Mucosa of descending colon (tissue), 3 donors: ENCODE data around the gene DZIP3. TPM values are rescaled to one million over a fixed set of nuclear protein-coding genes. Genes with fewer than 3 reads are reported as not detected.

ENCODE experiments used
- ATAC-seq: fragments of 200-7000 bp; cut with Tn5 transposase; one replicate; pipeline ENCODE4 v1.9.1; 2020; ENCODE audit warnings: mild to moderate bottlenecking, moderate library complexity
- DNase-seq, 3 donors: peaks; one replicate each; pipeline ENCODE4 v3.0.0-alpha.2; 2020
- H3K36me3 ChIP-seq: fragments of 200-600 bp; one replicate; pipeline ENCODE4 v1.8.0; 2021; ENCODE audit warnings: low read depth, mild to moderate bottlenecking
- H3K4me1 ChIP-seq: fragments of 200-600 bp; one replicate; pipeline ENCODE4 v1.8.0; 2021; ENCODE audit warnings: low read depth, mild to moderate bottlenecking
- H3K4me3 ChIP-seq: fragments of 200-600 bp; one replicate; pipeline ENCODE4 v1.8.0; 2021; ENCODE audit warnings: mild to moderate bottlenecking
- H3K9me3 ChIP-seq: fragments of 200-600 bp; one replicate; pipeline ENCODE4 v1.8.0; 2021; ENCODE audit warnings: mild to moderate bottlenecking
- intact Hi-C, 2 donors: fragments of 100-400 bp; cut with DNase I in 1 of 2; cut with micrococcal nuclease in 1 of 2; formaldehyde crosslinking; loops; one replicate each; pipeline versions ENCODE4 v1.11.0 to v1.11.1; 2022; cut with DNase I, micrococcal nuclease
- total RNA-seq, 3 donors: library from RNA; stranded (reverse); fragmentation: NEBNext Ultra II Directional in 2 of 3; extraction: Animal tissue kit (Norgen Biotek cat#: 25700) in 2 of 3; gene quantifications; one replicate each; pipeline versions ENCODE4 v1.2.1 to v1.2.4, GENCODE V29; 2021 to 2023
- TF ChIP-seq, protein P1 (sequence below): fragments of 200-600 bp; IDR thresholded peaks from one replicate; pipeline ENCODE4 v1.8.0; 2022; ENCODE audit warnings: antibody characterized with exemption, mild to moderate bottlenecking
- donor health status: DM: no; HTN: no; CAD: no; lungs with moderate emphysema.
- donor health status: DM: no; HTN: no; CAD: no.
- donor health status: DM: no; HTN: yes; CAD: no.

Gene DZIP3
- total RNA-seq, 3 donors from 2014 or later = 7.8 to 11.7 (median 8.2) TPM

DNA sequence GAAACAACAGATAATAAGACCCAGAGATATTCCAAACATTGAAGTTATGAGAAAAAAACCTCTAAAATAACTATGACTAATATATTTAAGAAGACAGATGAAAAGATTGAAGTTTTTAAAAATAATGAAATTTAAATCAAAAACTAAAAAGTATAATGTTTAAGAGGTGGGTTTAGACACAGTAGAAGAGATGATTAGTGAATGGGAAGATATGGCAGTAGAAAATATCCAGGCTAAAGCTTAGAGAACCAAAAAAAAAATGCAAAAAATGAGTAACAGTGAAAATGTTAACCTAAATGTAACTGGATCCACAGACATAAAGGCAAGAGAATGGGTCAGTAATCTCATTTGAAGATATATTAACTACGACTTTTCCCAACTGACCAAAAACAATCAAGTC lies 115.5 kb downstream of the DZIP3 start:
- no peaks in the 10 kb centered on the region for H3K36me3 ChIP-seq
- no peak for DNase-seq

DNA sequence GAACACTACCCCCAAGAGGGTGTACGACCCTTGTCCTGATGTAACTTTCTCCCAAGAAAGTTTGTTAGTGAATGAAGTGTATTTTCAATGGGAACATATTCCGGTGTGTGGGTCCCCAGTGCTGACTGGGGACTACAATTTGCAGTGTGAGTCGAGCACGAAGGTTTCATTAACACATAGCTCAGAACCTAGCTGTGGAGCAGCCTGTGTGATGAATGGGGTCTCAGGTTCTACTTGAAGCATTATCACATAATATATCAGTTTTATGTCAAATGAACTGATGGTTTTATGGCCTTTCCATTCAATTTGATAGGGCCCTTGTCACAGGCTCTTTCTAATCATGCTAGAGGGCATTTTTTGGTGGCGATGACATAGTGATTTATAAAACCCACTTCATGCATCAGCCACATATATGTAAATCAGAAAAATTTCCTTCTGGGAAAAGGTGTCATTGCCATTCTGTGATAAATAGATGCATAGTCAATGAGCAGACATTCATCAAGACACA lies 123.5 kb downstream of the DZIP3 start:
- no peaks in the 10 kb centered on the region for H3K36me3 ChIP-seq
- ATAC-seq (no peak), DNase-seq (no peak)
- intact Hi-C loops = no loop called here
- H3K9me3 ChIP-seq = no peaks in the 10 kb centered on the region
- no peak overlapping the region for H3K4me3 ChIP-seq
- no peaks in the 10 kb centered on the region for H3K4me1 ChIP-seq
- TF ChIP-seq, protein P1, sequence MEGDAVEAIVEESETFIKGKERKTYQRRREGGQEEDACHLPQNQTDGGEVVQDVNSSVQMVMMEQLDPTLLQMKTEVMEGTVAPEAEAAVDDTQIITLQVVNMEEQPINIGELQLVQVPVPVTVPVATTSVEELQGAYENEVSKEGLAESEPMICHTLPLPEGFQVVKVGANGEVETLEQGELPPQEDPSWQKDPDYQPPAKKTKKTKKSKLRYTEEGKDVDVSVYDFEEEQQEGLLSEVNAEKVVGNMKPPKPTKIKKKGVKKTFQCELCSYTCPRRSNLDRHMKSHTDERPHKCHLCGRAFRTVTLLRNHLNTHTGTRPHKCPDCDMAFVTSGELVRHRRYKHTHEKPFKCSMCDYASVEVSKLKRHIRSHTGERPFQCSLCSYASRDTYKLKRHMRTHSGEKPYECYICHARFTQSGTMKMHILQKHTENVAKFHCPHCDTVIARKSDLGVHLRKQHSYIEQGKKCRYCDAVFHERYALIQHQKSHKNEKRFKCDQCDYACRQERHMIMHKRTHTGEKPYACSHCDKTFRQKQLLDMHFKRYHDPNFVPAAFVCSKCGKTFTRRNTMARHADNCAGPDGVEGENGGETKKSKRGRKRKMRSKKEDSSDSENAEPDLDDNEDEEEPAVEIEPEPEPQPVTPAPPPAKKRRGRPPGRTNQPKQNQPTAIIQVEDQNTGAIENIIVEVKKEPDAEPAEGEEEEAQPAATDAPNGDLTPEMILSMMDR = no peak

More for the DNA sequence above, 115.5 kb downstream of the DZIP3 start:
- ATAC-seq = no peak
- Histone ChIP-seq H3K4me3 (no peak overlapping the region), H3K9me3 (peaks cover 10% of the 10 kb centered on the region), H3K4me1 (no peaks in the 10 kb centered on the region)
- intact Hi-C loops = no loop called here
- TF ChIP-seq, protein P1 = no peak

DNA sequence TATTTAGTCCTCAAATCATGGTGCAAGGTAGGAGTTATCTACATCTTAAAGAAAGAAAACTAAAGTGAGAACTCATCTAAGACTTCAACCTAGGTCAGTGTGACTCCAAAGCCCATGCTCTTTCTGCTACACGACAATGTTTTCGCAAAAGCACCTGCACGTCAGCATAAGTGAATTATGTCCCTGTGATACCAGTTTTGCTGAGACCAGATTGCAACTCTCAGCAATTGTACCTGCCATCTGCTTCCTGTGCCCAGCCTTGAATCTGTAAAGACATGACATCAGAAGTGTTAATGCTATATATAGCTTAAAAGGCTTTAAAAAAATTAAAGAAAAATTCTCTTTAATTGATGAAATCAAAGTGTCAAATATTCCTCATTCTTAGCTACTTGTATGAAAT lies 124.3 kb downstream of the DZIP3 start:
- TF ChIP-seq, protein P1 = no peak
- no peaks in the 10 kb centered on the region for H3K4me1 ChIP-seq
- intact Hi-C loops = no loop called here
- H3K36me3 ChIP-seq = no peaks in the 10 kb centered on the region
- no peak for ATAC-seq
- no peaks in the 10 kb centered on the region for H3K9me3 ChIP-seq
- H3K4me3 ChIP-seq = no peak overlapping the region
- DNase-seq = no peak

DNA sequence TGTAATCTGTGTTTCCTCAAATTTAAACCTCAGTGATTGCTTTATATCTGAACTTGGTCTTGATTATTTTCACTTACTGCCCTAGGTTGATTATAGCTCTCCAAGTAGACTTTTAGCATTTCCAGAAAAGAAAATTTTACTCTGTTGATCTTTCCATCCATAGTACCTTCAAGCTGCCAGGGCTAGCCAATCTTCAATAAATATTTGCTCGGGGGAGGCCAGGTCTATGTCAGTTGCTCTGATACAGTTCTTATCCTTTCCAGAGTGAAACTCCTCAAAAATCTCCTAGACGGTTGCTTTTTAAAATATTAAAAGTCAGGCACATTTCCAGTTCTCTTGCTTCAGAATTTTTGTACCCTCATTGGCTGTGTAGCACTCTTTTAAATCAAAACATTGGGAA lies 128.9 kb downstream of the DZIP3 start:
- ATAC-seq (no peak), DNase-seq (no peak)
- H3K4me1 ChIP-seq = no peaks in the 10 kb centered on the region
- TF ChIP-seq, protein P1 = no peak
- H3K9me3 ChIP-seq = no peaks in the 10 kb centered on the region
- H3K4me3 ChIP-seq = no peak overlapping the region
- intact Hi-C loops = no loop called here
- no peaks in the 10 kb centered on the region for H3K36me3 ChIP-seq

DNA sequence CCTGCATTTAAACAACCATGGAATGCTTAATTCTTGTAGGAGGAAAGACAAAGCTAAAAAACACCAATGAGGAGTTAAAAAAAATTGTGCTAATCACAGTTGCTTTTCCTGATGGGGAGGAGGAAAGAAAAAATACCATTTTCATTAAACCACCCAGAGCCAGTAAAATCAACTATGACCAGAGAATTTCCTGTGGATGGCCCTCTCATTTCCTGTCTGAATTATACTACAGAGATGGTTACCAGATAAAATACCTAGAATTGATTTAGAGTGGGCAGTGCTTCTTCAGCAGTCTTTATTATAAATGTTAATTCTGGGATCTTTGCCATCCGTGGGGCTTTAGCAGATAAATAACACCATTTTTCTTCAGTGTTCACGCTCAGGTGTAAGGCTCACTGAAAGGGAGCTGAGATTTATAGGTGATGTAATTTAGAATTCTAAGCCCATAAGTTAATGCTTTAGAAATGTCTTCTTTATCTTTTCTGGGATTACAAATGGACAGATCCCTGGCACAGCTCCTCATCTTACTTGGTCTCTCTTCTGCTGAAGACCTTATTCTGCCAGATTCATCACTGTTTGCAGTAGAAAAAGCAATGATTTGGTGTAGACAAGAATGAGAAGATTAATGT lies 129.8 kb downstream of the DZIP3 start:
- H3K36me3 ChIP-seq = no peaks in the 10 kb centered on the region
- no peak overlapping the region for H3K4me3 ChIP-seq
- no peak for DNase-seq
- intact Hi-C loops = no loop called here
- no peaks in the 10 kb centered on the region for H3K4me1 ChIP-seq
- TF ChIP-seq, protein P1 = no peak
- no peaks in the 10 kb centered on the region for H3K9me3 ChIP-seq
- ATAC-seq = no peak
